Renal cortex interstitium (tissue), 11 donors: ENCODE data around the gene NR2C2AP. TPM values are rescaled to one million over a fixed set of nuclear protein-coding genes. Genes with fewer than 3 reads are reported as not detected.
A peak's percentile ranks its signal among the peaks of the same experiment; 100 is the strongest.
"Not testable (repeated sequence)": the region's sequence is repeated elsewhere in the genome, so short reads cannot be mapped to it uniquely, and the experiment has no call there.

Source experiments
- DNase-seq, 11 donors: peaks; one replicate each; pipeline ENCODE4 v3.0.0-alpha.2; 2013; ENCODE audit warnings: low read depth in 9 of 11, low spot score in 4 of 11; ENCODE audit errors: extremely low read depth in 1 of 11
- polyA plus RNA-seq, 3 donors: library from polyadenylated mRNA; unstranded; fragments of 120-200 nt; gene quantifications; one replicate each; pipeline ENCODE4 v1.2.1, GENCODE V29; 2013; ENCODE audit not compliant: insufficient read length in 3 of 3

The NR2C2AP gene
- polyA plus RNA-seq, 3 donors: 11.5 to 13.1 (median 12.6) TPM

DNA sequence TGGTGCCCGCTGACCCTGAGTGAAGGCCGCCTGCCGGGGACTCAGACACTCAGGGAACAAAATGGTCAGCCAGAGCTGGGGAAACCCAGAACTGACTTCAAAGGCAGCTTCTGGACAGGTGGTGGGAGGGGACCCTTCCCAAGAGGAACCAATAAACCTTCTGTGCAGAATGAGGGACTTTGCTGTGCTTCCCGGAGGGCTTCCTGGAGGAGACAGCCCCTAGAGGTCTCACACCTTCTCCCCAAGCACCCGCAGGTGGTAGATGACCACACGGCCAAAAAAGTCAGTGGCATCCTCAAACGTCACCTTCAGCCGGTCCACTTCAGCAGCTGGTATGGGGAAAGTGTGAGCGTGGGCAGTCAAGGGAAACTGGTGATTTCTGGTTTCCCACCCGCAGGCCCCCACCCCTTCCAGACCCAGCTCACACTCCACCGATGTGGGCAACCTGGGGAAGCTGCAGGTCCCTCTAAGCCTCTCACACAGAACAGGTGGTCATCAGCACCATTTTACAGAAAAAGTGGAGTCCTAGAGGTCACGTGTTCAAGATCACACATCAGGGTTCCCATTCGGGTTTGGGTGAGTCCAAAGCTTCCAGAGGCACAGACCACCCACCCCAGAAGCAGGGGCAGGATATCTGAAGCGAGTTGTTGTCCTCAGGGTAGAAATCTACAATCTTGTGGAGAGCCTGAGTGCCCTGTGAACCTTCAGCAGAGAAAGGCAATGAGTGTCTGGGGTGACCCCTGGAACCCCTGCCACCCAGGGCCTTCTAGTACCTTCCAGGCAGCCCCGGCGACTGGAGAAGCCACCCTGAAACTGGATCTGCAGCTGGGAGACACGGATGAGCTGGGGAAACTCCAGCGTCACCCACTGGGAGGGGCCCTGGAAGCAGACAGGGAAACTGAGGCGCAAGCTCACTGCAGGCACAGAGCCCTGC, 1.2 kb downstream of the NR2C2AP start:
- DNase-seq: no peak

DNA sequence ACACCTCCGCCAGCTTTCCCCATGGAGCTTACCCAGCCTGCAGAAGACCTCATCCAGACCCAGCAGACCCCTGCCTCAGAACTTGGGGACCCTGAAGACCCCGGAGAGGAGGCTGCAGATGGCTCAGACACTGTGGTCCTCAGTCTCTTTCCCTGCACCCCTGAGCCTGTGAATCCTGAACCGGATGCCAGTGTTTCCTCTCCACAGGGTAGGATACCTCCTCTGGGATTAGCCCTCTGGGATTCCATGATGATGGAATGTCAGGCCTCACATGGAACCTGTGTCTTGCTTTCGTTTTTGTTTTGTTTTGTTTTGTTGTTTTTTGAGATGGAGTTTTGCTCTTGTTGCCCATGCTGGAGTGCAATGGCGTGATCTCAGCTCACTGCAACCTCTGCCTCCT, 9.3 kb downstream of the NR2C2AP start:
- DNase-seq: no peak

DNA sequence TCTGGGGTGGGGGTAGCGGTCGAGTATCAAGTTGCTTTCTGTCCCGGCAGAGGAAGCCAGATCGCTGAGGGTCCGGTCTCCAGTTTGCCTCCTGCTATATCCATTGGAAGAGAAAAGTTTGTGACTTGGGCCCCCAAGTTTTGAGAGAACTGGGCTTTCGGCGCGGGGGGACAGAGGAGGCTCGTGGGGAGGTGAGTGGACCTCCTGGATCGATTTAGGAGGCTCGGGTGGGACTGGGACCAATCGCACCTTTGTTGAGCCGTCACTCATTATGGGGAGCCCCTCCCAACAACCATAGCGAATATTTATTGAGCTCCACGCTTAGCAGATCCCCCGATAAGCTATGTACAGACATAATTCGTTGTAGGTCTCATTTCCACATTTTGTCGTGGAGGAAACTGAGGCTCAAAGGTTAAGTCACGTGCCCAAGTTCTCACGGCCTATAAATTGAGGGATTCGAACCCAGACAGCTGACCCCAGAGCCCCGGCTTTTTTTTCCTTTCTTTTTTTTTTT, 10.2 kb downstream of the NR2C2AP start:
- no peak for DNase-seq

DNA sequence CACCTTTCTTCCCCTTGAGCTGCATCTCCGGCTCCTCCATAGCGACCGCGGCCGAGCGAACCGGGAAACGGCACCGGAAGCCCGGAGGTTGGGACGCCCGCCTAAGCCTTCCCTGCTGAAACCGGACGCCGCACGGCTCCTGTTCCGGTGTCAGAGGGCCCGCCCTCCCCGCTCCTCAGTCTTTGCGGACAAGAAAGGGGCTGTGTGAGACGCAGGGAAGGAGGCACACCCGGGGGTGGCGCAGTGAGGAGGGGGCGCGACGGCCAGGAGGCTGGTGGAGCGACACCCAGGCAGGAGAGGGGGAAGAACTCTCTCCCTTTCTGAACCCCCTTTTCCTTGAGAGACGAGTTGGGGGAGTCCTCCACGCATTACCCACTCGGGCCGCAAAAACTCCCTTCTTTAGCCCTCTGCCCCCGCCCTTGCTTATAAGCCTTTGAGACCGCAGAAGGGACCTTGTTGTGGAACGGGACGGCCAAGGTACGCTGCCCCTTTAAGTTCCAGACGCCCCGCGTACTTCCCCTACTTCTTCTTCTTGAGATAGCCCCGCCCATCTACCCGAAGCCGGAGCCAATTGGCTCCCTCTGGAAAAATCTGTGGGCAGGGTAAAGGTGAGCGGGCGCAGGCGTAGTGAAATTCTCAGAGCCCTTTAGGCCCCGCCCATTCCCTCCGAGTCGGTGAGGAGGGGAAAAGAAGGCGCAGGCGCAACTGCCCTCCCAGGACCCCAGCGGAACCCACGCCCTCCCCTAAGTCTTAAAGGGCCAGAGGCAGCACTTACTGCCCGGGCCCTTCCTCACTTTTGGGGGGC, 10.9 kb downstream of the NR2C2AP start, which contains the start of the genes BORCS8 and RFXANK:
TSS of gene BORCS8 (minus strand) at position 75 of the 805 bp plus-strand sequence. CDS start at position 40, 35 bp downstream.
TSS of gene RFXANK (plus strand) at position 181 of the 805 bp plus-strand sequence. CDS start 1,689 bp downstream, outside the sequence.
- DNase-seq: peak; percentile 99 to 100 (median 99)

DNA sequence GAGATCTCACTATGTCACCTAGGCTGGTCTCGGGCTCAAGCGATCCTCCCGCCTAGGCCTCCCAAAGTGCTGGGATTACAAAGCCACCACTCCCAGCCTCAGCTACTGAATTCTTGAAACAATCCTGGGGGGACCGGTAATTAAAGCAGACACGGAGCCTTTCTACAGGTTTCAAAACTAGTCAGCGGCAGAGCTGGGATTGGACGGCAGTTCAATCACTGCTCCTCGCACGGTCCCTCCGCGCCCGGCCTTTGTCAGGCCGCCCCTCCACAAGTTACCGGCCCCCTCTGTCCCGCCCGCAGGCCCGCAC, 11.5 kb downstream of the NR2C2AP start:
- DNase-seq: no peak

DNA sequence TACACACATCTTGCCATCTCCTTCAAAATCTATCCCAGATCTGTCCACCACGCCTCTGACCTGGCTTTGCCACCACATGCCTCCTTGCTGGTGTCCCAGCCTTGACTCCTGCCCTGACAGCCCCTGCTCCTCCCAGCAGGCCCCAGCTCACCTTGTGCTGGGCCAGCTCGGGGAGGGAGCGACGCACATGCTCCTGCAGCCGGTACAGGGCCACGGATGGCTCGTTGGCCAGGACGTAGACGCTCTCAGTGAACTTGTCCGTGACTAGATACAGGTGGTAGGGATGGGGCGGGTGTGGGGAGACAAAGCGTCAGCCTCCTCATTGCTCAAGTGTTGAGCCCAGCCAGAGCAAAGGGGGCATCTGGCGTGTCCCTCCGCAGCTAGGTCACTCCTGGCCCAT, 16.5 kb downstream of the NR2C2AP start:
- no peak for DNase-seq

DNA sequence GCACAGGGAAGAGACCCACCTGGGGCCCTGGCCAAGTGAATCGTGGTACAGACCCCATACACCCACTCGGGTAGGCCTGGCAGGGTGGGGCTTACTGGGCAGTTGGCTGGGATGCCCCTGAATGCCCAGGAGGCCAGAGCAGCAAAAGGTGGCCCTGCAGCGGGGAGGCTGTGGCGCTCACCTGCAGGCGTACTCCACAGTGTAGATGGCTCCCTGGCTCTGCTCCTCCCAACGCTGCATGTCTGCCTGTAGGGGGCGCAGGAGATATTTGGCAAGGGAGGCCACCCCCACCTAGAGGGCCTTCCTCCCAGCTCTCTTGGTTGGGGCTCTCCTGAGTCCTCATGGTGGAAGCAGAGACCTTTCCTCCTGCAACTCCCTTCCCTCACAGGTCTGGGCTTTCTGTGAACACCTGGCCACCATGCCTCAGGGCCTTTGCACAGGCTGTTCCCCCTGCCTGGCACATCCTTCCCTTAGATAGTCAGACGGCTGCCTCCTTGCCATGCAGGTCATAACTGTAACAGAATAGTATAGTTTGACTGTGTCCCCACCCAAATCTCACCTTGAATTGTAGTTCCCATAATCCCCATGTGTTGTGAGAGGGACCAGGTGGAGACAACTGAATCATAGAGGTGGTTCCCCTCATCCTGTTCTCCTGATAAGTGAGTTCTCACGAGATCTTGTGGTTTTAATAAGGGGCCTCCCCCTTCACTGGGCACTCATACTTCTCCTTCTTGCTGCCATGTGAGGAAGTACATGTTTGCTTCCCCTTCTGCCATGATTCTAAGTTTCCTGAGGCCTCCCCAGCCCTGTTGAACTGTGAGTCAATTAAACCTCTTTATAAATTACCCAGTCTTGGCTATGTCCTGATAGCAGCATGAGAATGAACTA, 17.1 kb downstream of the NR2C2AP start:
- DNase-seq: no peak

DNA sequence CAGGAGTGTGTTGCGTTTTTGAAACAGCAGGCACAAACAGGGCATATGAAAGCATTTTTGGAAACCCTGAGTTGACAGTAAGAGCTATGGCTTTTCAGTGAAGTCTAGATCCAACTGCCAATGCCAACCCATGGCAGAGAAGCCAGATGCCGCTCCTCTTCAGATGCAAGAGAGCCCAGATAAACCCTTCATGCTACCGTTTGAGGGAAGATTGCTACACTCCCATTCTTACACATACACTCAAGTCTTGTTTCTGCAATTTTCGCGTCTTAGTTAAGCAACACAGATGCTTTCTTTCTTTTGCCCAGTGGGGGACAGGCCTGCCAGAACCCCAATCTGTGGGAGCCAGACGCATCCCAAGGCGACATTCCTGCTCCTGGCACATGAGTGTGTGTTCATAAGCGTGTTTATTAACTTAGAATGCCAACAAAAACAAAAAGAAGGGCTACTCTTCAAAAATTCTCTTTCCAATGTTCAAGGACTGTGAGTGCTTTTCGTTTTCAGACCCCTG, 21.7 kb downstream of the NR2C2AP start:
- DNase-seq: no peak

DNA sequence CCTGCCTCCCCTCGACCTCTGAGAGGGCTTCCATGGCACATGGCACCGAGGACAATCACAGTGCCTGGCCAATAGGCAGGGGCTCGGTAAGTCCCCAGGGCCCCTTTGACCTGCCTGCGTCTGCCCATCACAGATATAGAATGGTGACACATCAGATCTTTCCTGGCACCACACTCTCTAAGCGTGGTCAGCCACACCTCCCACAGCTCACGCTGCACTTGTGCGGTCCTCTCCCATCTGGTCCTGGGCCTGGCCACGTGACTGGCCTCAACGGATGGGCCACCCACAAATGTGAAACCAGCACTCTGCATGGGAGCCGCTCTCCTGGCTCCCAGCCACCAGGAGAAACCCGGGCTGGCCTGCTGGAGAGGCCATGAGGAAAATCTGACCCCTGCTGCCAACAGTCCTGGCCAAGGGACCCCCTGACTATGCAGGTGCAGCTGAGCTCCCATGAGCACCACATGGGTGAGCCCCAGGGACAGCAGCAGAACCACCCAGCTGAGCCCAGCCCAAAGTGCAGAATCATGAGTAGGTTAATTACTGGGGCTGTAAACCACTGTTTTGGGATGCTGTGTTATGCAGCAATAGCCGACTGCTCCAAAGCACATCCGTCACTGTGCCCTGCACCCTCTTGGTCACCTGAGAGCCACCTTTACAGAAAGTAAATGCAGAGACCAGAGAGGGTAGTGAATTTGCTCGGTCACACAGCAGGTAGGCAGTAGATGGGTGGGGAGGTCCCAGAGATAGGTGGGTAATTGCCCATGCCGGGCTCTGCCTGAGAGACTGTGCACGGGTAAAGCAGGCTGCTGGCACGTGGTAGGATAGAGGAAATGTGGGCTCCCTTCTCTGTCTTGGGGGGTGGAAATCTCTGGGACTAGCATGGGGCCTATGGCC, 23.4 kb downstream of the NR2C2AP start:
- no peak for DNase-seq

DNA sequence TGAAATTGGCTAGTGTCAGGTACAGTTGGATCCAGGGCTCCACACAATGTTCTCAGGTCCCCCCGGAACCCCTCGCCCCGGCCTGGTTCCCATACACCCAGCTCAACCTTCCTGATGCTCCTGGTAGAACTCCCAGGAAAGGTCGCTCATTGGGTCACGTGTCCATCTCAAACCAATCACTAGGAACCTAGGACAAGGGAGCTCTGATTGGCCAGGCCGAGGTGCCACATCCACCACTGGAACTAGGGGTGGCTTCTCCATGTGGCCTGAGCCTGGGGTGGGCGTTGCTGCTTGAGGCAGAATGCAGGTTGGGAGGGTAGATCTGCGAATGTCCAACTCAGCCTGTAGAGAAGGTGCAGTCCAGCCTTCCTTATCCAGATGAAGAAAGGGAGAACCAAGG, 26.3 kb downstream of the NR2C2AP start:
- no peak for DNase-seq

DNA sequence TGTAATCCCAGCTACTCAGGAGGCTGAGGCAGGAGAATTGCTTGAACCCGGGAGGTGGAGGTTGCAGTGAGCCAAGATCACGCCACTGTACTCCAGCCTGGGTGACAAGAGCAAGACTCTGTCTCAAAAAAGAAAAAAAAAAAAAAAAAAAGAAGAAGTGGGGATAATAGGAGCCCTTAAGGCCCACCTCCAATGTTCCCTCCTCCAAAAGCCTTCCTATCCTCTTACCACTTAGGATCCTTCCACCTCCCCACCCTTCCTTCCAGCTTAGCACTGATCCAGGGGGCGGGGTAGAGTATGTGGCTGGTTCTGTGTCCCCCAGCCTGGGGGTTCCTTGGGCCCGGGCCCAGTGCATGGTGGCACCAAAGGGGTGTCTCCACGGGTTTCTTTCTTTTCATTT, 30.0 kb downstream of the NR2C2AP start:
- not testable (repeated sequence) for DNase-seq

DNA sequence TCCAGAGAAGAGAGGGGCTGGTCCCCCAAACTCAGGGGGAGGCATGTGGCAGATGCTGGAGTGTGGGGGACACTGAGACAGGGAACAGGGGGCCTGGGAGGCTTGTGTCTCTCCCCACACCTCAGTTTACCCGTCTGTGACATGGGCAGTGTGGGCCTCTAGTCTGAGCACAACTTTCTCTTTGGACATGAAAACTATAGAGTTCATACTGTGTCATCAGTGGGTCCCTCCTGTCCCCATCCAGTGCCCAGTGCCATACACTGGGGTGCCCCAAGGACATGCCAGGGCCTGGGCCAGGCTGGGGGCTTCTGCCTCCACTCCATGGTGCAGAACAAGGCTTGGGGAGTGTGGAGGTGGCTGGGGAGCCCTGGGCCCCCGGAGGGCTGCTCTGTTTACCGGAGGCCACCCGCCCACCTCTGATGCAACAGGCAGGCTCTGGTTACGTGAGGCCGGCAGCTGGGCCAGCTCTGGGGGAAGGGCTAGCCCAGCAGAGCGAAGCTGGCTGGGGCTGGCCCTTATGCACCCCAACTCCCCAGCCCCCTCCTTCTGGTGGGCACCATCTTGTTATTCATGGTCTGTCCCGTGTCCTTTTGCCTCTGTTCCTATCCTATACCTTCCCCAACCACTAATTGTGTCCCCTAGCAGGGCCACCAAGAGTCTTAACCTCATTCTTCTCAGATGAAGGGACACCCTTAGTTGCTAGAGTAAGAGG, 31.2 kb downstream of the NR2C2AP start:
- DNase-seq: no peak

DNA sequence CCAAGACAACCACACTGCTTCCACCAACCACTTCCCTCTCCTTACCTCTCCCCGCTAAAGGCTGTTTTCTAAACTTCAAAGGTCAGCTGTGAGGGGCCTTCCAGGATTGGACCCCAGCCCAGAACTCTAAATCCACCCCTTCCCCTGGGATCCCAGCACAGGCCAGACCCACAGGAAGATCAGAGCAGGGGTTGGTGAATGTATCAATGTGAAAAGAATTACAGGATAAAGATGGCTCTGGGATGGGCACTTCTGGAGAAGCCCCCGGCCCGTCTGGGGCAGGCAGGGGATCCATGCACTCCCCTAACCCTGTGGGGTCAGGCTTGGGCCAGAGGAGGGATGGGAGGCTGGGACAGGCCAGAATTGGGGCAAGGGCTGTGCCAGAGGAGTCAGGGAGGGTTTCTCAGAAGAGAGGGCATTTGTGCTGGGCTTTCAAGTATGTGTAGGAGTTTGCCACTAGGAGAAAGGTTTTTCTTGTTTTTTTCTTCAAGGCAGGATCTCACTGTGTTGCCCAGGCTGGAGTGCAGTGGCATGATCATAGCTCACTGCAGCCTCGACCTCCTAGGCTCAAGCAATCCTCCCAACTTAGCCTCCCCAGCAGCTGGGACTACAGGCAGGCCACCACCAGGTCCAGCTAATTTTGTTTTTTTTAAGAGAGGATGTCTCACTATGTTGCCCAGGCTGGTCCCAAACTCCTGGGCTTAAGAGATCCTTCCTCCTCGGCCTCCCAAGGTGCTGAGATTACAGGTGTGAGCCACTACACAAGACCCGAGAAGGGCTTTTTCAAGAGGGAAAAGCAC, 32.1 kb downstream of the NR2C2AP start:
- DNase-seq: no peak

DNA sequence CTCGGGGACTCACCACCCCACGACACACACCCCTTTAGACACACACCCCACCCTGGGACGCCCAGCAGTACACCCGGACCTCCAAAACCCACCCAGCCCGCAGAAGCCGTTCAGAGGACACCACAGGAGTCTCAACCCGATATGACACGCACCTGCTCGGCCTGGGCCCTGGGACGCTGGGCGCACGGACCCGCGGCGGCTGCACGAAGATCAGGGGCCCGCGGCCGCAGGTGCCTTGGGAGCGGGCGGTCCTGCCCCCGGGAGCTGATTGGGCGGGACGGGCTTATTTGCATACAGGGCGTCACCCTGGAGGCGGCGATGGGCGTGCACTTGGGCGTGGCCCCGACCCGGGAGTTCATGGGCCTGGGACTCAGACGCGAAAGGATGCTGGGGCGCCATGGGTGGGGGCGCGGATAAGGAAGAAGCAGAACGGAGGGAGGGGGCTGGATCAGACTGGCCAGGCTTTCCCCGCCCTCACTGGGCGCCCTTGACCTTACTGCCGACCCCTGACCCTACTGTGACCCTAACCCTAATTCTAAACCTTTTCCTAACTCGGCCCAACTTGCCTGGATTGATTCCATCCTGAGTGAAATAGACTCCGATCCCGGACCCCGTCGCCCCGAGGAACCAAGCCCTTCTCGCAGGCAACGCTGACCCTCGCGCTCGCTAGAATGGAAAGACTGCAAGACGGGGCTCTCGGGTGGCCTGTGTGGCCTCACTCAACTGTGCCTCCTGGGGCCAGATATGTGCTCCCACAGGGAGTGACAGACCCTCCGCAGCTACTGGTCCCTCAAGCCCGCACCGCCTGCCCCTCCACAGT, 33.0 kb downstream of the NR2C2AP start, which contains the start of gene MEF2B:
TSS of gene MEF2B (minus strand) at position 211 of the 820 bp plus-strand sequence. CDS start 19,528 bp downstream, outside the sequence.
- peak in 8 of 11 donors; percentile 39 to 70 (median 52) for DNase-seq
